DLD1 (cell line): Measurements from ENCODE around the gene AK2.
"Not testable (repeated sequence)": the region's sequence is repeated elsewhere in the genome, so short reads cannot be mapped to it uniquely, and the experiment has no call there.

Source experiments
- in situ Hi-C: cut with HindIII; loops from 2 replicates; pipeline ENCODE4 v1.10.0; 2017; ENCODE audit warnings: low sequenced_read_pairs

AK2 gene

DNA sequence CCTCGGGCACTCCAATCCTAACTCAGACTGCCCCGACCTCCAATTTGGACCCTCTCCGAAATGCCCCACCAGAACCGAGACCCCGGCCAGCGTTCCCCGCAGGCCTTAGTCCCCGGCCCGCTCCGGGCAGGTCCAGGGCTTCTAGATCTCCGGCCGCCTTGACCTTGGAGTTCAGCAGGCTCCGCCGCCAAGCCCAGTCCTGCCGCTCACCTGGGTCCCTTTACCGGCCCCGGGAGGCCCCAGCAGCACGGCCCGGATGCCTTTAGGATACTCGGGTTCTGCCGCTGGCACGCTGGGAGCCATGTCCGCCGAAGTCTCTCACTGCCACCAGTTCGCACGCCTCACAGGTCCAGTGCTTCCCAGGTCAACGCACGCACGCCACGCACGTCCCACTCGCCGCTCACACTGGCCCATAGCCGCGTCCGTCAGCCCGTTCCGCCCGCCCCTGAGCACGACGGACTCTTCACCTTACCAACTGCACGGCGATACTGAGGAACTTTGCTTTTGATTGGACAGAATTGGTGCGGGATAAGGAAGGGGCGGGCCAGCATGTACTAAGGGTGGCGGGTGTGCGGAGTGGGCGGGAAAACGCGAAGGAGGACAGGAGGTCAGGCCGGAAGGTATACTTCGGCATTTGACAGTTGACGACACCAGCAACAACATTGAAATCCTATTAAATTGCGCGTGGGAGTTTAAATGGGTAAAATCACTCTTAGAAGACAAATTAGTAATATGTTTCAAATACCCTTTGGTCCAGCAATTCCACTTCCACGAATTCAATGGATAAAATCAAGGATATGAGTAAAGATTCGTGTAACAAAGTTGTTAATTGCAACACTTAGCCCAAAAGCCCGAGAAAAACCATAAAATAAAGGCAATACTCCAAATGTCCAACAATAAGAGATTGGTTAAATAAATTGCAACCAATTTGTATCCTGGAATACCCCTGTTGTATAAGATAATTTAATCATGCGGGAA is at the start of gene AK2:
Gene AK2 (minus strand): TSS at position 358 of the 978 bp plus-strand sequence. CDS start 55 bp downstream, at position 303.
- in situ Hi-C loops: no loop called here

DNA sequence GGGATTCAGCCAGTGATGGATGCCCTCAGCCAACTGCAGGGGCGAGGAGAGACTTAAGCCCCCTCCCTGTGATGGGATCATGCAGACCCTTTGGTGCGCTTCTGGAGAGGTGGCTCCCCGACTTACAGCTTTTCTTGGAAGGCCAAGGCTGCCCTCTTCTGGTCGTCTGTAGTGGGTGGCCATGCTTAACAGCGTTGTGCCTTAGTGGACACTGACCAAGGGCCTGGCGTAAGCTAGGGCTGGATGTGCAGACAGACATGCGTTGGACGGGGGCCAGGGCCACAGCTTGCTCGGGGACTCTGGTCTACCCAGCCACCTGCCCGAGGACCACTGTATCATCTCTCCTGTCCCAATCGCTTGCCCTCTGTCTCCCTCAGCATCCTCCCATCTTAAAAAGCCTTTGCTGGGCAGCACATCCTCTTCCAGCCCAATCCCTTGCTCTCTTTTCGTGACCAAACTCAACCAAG is 49.7 kb upstream of the AK2 start:
- in situ Hi-C loops: no loop called here

GRCh38 chr1:33085332-33085731 is 48.6 kb upstream of the AK2 start:
- in situ Hi-C loops: no loop called here

DNA sequence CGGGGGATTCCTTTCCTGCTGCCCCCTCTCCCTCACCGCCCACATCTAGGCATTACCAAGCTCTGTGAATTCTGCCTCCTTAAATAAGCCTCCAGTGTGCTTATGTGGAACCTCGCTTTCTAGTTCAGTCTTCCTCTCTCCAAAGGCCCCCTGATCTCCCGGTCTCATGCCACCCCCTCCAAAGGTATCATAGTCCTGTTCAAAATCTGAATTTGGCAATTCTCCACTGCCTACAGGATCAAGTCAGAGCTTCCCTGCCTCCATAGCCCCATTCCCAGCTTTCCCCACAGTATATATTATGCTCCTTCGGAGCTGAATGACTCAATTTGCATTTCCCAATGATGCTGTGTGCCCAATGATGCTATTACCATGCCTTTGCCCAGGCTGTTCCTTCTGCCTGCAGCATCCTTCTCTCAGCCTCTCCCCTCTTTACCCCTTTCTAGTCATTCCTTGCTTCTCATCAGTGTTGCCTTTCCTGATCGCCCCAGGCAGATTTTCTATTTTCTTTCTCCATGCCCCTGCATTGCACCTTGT is 46.0 kb upstream of the AK2 start:
- in situ Hi-C loops: no loop called here

DNA sequence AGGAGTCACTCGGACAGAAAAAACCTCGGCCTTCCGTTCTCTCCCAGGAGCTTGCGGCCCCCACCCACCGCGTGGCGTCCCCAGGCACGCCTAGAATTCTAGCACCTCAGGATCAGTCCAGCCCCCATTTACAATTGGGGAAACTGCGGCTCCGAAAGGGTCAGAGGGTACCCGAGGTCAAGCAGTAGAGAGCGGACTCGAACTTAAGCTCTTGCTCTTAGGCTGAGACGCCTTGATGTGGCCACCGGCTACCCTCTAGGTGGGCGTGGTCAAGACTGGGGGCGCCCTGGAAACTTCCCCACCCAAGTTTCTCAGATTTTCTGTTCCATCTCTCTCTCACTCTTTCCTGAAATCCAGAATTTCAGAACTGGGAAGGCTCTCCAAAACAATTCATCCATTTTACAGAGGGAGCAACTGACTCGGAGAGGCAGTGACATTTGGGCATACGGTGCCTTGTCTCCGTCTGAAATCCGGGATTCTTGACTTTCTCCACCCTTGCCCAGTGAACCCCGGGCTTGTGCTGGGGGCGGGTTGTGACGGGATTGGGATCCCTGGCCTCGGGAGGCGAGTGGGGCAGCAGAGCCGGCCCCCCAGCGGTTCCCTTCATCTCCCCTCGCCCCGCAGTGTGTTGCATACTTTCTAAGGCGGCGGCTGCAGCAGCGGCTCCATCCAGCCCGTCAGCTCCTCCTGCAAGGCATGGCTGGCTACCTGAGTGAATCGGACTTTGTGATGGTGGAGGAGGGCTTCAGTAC is 45.0 kb upstream of the AK2 start:
- in situ Hi-C loops: no loop called here

DNA sequence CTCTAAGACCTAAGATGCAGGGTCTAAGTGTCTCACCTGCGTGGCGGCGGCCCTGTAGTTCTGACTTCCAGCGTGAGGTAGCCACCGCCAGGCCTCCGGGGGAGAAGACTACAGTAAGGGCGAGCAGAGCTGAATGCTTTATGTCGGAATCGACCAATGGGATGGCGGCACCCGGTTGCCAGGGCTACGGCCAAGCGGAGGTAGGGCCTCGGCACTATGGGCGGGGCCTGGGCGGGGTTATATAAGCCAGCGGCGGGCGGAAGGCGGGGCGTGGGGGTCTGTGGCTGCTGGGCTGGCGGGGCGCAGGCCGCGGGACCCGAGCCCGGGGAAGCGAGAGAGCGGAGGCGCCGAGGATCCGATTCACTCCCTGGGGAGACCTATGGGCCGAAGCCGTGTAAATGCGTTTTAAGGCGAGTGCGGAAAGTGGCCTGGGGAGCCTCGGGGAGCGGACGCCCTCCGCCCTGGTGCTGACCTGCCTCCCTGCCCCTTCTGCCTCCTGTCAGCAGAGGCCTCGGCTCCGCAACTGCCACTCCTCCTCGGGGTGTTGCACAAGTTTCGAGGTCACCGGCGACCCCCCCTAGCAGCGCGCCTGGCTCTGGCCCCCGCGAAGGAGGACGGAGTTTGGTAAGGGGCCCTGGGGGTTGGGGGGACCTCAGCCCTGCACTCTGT is 44.3 kb upstream of the AK2 start, which contains the start of gene AZIN2:
Gene AZIN2 (plus strand): TSS at position 269 of the 669 bp plus-strand sequence. CDS start 1,097 bp downstream, outside the sequence.
- in situ Hi-C loops: no loop called here

- in situ Hi-C loops: no loop called here
Observed at GRCh38 chr1:33080373-33080772, 43.7 kb upstream of the AK2 start.

DNA sequence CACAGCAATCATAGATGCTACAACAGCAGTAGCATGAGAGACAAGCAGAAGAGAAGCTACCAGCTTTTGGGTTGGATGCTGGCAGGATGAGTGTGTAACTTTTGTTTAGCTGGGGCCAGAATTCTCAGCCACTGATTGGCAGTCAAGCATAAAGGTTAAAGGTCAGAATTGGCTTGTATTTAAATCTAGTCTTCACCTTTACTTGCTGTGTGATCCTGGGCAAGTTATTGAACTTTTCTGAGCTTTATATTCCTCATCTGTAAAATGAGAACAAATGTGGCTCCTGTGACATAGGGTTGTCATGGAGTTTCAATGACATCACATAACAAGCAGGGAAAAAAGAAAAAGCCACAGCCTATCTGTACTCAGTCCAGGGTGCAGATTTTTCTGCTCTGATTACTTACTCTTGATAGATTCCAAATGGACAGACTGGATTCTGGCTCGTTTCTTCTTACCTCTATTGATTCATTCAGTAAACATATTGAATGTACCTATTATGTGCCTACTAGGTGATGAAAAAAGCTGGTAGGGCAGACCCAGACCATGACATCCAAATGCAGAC is 41.4 kb upstream of the AK2 start:
- in situ Hi-C loops: no loop called here

DNA sequence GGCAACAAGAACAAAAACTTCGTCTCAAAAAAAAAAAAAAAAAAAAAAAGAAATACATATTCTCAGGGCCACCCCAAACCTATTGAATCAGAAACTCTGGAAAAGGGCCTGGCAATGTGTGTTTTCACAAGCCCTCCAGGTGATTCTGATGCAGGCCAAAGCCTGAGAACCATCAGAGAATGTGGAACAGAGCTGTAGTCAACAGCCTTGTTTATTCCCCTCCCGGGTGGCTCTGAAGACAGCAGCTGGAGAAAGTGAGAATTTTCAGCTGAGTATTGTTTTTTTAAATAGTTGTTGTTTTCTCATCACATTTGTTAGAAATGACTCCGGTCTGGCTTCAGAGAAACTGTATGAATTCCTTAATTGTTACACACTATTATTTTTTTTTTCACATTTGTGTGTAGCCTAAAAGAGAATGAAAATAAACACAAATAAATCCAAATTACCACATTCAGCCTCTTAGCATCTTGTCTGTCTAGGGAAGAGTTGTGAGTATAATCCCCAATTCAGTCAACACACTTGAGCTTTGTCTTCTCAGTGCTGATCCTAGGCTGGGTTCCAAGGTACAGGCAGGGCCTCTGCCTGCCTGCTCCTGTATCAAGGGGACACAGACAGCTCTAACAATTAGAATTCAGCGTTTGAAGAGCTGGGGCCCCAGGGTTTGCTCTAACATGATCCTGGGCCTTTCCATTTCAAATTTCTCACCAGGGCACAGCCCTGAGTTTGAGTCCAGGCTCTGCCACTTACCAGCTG is 37.7 kb upstream of the AK2 start:
- in situ Hi-C loops: no loop called here

DNA sequence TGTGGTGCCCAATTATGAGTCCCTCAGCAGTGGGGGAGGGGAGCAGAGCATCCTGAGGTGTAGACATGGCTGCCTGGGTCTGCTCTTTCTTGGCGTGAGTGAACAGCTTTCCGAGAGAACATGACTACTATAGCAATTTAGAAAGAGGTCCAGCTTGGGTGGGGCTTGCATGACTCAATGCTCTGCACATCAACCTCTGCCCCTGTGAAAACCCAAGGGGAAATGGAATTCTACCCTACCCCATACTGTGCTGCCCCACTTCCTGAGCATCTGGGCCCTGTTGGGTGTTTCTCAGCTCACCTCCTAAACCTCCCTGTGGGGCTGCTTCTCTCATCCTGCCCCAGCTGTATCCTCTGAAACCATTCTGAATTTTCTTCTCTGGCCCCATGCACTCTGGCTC is 36.0 kb upstream of the AK2 start:
- in situ Hi-C loops: no loop called here

DNA sequence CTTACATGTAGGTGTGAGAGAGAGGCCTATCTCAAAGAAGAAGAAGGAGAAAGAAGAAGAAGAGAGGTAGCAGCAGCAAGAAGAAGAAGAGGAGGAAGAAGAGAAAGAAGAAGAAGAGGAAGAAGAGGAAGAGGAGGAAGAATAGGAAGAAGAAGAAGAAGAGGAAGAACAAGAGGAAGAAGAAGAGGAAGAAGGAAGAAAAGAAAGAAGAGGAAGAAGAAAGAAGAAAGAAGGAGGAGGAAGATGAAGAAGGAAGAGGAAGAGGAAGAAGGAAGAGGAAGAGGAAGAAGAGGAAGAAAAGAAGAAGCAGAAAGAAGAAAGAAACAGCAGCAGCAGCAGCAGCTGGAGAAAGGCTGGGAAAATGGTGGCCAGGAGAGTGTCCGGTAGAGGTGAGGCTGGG is 33.9 kb upstream of the AK2 start:
- in situ Hi-C loops: no loop called here

DNA sequence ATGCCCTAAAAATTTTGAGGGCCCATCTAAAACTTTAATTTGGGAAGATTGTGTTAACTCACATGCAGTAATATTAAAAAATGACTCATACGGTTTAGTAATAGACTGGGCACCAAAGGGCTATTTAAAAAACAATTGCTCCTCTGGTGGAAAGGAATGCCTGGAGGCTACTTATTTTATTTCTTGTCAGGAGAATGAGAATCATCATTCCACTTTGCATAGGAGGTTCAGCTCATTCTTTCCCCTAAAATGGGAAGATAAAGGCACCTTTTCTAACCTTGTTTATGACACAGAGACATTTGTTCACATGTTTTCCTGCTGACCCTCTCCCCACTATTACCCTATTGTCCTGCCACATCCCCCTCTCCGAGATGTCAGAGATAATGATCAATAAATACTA is 31.4 kb upstream of the AK2 start:
- in situ Hi-C loops: not testable (repeated sequence)

DNA sequence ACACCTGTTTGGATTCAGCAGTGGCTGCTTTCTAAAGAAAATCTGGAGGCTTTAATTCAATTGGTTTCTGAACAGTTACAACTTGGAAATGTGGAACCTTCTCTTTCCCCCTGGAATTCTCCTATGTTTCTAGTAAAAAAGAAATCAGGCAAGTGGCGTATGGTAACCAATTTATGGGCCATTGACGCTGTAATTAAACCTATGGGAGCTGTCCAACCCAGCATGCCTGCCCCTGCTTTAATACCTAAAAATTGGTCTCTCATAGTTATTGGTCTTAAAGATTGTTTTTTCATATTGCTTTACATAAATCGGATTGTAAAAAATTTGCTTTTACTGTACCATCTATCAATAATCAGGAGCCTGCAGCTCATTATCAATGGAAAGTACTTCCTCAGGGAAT is 29.8 kb upstream of the AK2 start:
- in situ Hi-C loops: not testable (repeated sequence)

GRCh38 chr1:33065301-33065700 is 28.6 kb upstream of the AK2 start:
- in situ Hi-C loops: no loop called here

- in situ Hi-C loops: not testable (repeated sequence)
Observed at GRCh38 chr1:33064284-33064683, 27.6 kb upstream of the AK2 start.

DNA sequence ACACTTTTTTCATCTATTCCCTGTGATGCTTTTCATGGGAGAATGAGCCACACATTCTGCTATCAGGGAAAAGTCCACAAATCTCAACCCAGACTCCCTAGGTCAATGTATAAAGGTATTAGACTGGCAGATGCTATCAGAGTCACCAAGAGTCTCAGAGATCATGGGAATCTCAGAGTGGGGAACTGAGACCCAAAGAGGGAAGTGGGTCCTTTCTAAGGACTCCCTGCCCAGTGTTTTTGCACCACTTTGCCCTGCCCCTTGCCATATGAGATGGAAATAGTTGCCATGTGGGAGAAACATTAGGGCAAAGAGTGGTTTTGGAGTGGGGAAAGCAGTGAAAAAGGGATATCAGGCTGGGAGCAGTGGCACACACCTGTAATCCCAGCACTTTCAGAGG is 25.2 kb upstream of the AK2 start:
- in situ Hi-C loops: no loop called here

GRCh38 chr1:33060579-33061083 is 23.9 kb upstream of the AK2 start:
- in situ Hi-C loops: no loop called here

DNA sequence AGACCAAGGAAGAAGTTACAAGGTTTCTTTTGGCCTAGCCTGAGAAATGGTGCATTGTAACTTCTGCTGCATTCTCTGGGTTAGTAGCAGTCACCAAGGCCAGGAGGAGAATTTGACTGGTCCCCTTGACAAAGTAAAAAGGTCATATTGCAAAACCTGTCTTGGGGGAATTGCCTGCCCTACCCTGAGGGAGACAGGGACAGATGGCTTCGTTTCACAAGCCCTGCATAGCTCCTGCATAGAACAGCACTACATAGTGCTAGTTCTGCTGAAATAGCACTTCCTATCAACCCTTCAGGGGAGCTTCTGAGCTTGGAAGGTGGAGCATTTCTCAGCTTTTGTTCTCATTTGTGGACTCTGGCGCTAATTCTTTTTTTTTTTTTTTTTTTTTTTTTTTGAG is 20.4 kb upstream of the AK2 start:
- in situ Hi-C loops: no loop called here

- in situ Hi-C loops: no loop called here
Observed at GRCh38 chr1:33056426-33056825, 19.7 kb upstream of the AK2 start.
